MM.1S (cell line): ENCODE measurements around the gene MLLT10.

ENCODE experiments used
- DNase-seq: peaks from one replicate; pipeline ENCODE4 v3.0.0-alpha.2; 2015
- H2AFZ ChIP-seq: fragments of 300-600 bp; sonication (generic); 2 replicates; pipeline ENCODE4 v1.6.0; 2016; ENCODE audit warnings: antibody characterized with exemption, low read length
- H3F3A ChIP-seq: fragments of 300-600 bp; sonication (generic); 2 replicates; pipeline ENCODE4 v1.6.1; 2016; ENCODE audit warnings: mild to moderate bottlenecking, antibody characterized with exemption, low read length, moderate library complexity, mixed read lengths; ENCODE audit not compliant: insufficient read depth
- H3K27ac ChIP-seq: fragments of 300-600 bp; sonication (generic); 2 replicates; pipeline ENCODE4 v1.5.1; 2016; ENCODE audit warnings: mild to moderate bottlenecking, low read length
- H3K27me3 ChIP-seq: fragments of 300-600 bp; sonication (generic); replicated peaks from 2 replicates; pipeline ENCODE4 v1.6.0; 2016; ENCODE audit warnings: low read length; ENCODE audit not compliant: insufficient read depth
- H3K36me3 ChIP-seq: fragments of 300-600 bp; sonication (generic); replicated peaks from 2 replicates; pipeline ENCODE4 v1.6.1; 2016; ENCODE audit warnings: mild to moderate bottlenecking, low read length, mixed read lengths; ENCODE audit not compliant: insufficient read depth
- H3K4me1 ChIP-seq: fragments of 300-600 bp; sonication (generic); 2 replicates; pipeline ENCODE4 v1.6.1; 2016; ENCODE audit warnings: low read length, mixed read lengths
- H3K4me2 ChIP-seq: fragments of 300-600 bp; sonication (generic); 2 replicates; pipeline ENCODE4 v1.6.0; 2016; ENCODE audit warnings: low read depth, low read length
- H3K4me3 ChIP-seq: fragments of 300-600 bp; sonication (generic); 2 replicates; pipeline ENCODE4 v1.5.1; 2016; ENCODE audit warnings: low read length, mixed read lengths
- H3K79me2 ChIP-seq: fragments of 300-600 bp; sonication (generic); 2 replicates; pipeline ENCODE4 v1.6.1; 2016; ENCODE audit warnings: mixed run types, low read length, mixed read lengths
- H3K9ac ChIP-seq: fragments of 300-600 bp; sonication (generic); 2 replicates; pipeline ENCODE4 v1.6.1; 2016; ENCODE audit warnings: low read length, mixed read lengths
- H3K9me2 ChIP-seq: fragments of 300-600 bp; sonication (generic); replicated peaks from 2 replicates; pipeline ENCODE4 v1.6.1; 2016; ENCODE audit warnings: mild to moderate bottlenecking, low read length, mixed read lengths; ENCODE audit not compliant: insufficient read depth
- H3K9me3 ChIP-seq: fragments of 300-600 bp; sonication (generic); replicated peaks from 2 replicates; pipeline ENCODE4 v1.6.1; 2016; ENCODE audit warnings: mild to moderate bottlenecking, low read length, mixed read lengths; ENCODE audit not compliant: insufficient read depth
- H4K20me1 ChIP-seq: fragments of 300-600 bp; sonication (generic); 2 replicates; pipeline ENCODE4 v1.6.1; 2016; ENCODE audit warnings: mild to moderate bottlenecking, low read length, moderate library complexity, mixed read lengths; ENCODE audit not compliant: insufficient read depth
- CTCF ChIP-seq: fragments of 300-600 bp; sonication (generic); IDR thresholded peaks from 2 replicates; pipeline ENCODE4 v1.5.1; 2016; ENCODE audit warnings: antibody characterized with exemption, low read length, mixed read lengths
- EZH2 ChIP-seq: fragments of 300-600 bp; sonication (generic); optimal IDR thresholded peaks from 2 replicates; pipeline ENCODE3; 2017; ENCODE audit warnings: low read depth, mild to moderate bottlenecking, antibody characterized with exemption, low read length, mixed read lengths
- EZH2phosphoT487 ChIP-seq: fragments of 300-600 bp; sonication (generic); IDR thresholded peaks from 2 replicates; pipeline ENCODE4 v1.6.1; 2018; ENCODE audit warnings: antibody characterized with exemption, low read length

Gene MLLT10

DNA sequence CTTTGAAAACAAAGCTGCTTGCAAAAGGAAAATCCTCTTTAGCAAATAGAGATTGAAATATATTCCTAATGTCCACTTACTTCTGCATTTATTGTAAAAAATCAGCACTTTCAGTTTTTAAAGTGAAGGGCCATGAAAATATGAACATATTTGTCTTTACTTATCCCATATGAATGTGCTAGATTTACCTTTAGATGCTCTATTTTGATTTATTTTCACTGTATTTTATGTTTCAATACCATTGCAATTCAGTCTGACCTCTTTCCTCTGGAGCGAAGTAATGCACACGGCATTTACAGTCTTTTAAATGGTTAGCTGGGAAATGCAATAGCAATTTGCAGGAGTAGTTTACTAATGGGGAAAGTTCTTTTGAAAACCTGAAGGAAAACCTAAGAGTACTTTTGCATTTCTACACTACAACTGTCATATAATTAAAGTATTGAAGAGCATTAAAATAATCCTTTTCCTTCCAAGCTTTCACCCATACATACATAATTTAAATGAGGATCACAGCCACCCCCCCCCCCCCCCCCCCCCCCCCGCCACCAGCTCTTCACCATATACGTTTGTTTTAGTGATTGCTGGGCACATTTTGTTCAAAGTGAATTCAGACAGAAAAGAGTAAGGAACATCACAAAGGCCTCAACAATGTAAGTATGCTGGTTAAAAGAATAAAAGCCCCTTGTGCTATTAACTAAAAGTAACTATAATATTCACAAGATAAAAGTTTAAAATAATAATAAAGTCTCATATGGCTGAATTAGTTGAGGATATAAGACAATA is 12.1 kb upstream of the MLLT10 start:
- H3K9me2 ChIP-seq = no peaks in the 10 kb centered on the region
- no peaks in the 10 kb centered on the region for H4K20me1 ChIP-seq
- H3K4me1 ChIP-seq = 0 out of 2 replicates have a peak, but pooled peaks cover 4% of the 10 kb centered on the region
- H3K36me3 ChIP-seq = no peaks in the 10 kb centered on the region
- H3K9me3 ChIP-seq = no peaks in the 10 kb centered on the region
- H3K27me3 ChIP-seq = peaks cover 7% of the 10 kb centered on the region; the same call in 1 of the 2 replicates
- H3K79me2 ChIP-seq = no peaks in the 10 kb centered on the region
- no peak overlapping the region for H3K4me3 ChIP-seq
- no peak for TF ChIP-seq EZH2phosphoT487
- TF ChIP-seq CTCF = no peak
- no peak for TF ChIP-seq EZH2
- no peak overlapping the region for H3K9ac ChIP-seq
- H3F3A ChIP-seq = peaks cover 22% of the 10 kb centered on the region
- no peak overlapping the region for H2AFZ ChIP-seq
- no peak for DNase-seq
- no peak overlapping the region for H3K27ac ChIP-seq
- H3K4me2 ChIP-seq = no peak overlapping the region

DNA sequence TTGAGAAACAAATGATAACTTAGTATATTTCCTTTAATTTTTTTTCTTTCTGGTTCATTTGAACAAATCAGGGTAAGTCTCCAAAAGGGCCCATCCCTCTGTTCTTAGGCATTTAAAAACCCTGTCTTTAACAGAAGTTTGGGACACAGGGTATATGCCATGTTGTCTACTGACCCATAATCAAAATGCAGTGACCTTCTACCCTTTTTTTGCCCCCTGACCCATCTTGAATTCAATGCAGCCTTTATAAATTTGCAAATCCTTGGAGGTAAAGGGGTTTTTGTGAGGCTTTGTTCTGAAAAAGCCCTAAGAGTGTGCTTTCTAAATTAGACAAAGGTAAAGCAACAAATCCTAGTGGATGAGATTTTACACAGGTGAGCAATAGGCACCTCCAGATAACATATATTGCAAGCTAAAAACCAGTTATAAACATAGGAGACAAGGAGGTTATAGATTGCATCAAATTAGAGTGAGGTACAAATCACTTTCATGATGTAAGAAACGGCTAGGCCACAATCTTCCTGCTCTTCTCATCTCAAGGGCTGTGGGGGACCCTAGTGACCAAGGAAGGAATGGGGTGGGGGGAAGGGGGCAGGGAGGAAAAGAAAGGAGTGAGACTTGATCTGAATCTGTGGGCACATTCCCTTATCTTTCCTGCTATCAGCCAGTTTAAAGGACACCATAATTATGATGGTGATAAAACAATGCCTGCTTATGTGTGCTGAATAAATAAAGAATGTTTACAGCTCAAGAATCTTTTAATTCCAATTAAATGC is 11.2 kb upstream of the MLLT10 start:
- no peaks in the 10 kb centered on the region for H3K9me2 ChIP-seq
- H3K27ac ChIP-seq = no peak overlapping the region
- no peaks in the 10 kb centered on the region for H3K36me3 ChIP-seq
- H3K27me3 ChIP-seq = peaks cover 10% of the 10 kb centered on the region
- DNase-seq = no peak
- no peaks in the 10 kb centered on the region for H3K9me3 ChIP-seq
- no peak overlapping the region for H3K4me3 ChIP-seq
- H4K20me1 ChIP-seq = no peaks in the 10 kb centered on the region
- no peak overlapping the region for H2AFZ ChIP-seq
- TF ChIP-seq CTCF (no peak), EZH2 (no peak), EZH2phosphoT487 (no peak)
- no peaks in the 10 kb centered on the region for H3K79me2 ChIP-seq
- H3K9ac ChIP-seq = no peak overlapping the region
- no peak overlapping the region for H3K4me2 ChIP-seq
- H3F3A ChIP-seq = peaks cover 24% of the 10 kb centered on the region
- peaks cover 6% of the 10 kb centered on the region; the same call in 1 of the 2 replicates for H3K4me1 ChIP-seq

DNA sequence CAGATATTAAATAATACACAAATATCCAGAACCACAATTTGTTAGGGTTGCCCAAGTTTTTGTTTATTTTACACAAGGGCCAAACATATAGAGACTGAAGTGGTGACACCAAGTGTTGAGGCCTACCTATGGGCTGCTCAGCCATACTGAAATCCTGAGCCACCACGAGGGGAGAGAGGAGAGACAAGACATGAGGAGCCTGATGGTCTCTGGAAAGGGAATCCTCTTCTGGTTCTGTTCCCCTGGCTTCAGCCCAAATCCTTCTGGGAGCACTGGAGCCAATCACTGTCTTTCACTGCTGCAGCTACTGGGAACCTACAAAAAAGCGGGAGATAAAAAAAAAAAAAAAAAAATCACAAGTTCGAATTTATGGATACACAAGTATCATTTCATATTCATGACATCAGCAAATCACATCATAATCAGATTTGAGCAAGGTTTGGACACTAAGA is 10.4 kb upstream of the MLLT10 start:
- H4K20me1 ChIP-seq = no peaks in the 10 kb centered on the region
- no peak overlapping the region for H2AFZ ChIP-seq
- no peaks in the 10 kb centered on the region for H3K9me3 ChIP-seq
- no peaks in the 10 kb centered on the region for H3K79me2 ChIP-seq
- H3K9me2 ChIP-seq = no peaks in the 10 kb centered on the region
- H3K4me3 ChIP-seq = no peak overlapping the region
- H3K4me1 ChIP-seq = peaks cover 11% of the 10 kb centered on the region; the same call in 1 of the 2 replicates
- H3K36me3 ChIP-seq = no peaks in the 10 kb centered on the region
- H3F3A ChIP-seq = peaks cover 29% of the 10 kb centered on the region
- H3K27ac ChIP-seq = no peak overlapping the region
- no peak overlapping the region for H3K9ac ChIP-seq
- no peak for TF ChIP-seq EZH2
- TF ChIP-seq EZH2phosphoT487 = no peak
- TF ChIP-seq CTCF = no peak
- DNase-seq = no peak
- H3K27me3 ChIP-seq = peaks cover 16% of the 10 kb centered on the region
- no peak overlapping the region for H3K4me2 ChIP-seq
